ENCODE data around the gene FUT8.

DNA sequence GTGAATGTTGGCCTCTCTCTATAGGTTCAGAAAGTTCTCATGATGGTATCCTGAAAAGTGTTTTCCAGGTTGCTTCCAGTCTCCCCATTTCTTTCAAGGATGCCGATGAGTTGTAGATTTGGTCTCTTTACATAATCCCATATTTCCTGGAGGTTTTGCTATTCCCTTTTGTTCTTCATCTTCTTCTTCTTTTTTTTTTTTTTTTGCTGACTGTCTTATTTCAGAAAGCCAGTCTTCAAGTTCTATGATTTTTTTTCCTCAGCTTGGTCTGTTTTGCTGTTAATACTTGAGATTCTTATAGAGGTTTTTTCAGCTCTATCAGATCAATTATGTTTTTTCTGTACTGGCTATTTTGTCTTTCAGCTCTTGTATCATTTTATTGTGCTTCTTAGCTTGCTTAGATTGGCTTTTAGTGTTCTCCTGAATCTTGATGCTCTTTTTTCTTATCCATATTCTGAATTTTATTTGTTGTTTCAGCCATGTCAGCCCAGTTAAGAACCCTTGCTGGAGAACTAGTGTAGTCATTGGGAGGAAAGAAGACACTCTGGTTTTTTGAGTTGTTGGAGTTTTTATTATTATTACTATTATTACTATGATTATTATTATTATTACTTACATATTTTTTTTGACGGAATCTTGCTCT is 124.4 kb downstream of the FUT8 start:
- TF ChIP-seq, protein P1, sequence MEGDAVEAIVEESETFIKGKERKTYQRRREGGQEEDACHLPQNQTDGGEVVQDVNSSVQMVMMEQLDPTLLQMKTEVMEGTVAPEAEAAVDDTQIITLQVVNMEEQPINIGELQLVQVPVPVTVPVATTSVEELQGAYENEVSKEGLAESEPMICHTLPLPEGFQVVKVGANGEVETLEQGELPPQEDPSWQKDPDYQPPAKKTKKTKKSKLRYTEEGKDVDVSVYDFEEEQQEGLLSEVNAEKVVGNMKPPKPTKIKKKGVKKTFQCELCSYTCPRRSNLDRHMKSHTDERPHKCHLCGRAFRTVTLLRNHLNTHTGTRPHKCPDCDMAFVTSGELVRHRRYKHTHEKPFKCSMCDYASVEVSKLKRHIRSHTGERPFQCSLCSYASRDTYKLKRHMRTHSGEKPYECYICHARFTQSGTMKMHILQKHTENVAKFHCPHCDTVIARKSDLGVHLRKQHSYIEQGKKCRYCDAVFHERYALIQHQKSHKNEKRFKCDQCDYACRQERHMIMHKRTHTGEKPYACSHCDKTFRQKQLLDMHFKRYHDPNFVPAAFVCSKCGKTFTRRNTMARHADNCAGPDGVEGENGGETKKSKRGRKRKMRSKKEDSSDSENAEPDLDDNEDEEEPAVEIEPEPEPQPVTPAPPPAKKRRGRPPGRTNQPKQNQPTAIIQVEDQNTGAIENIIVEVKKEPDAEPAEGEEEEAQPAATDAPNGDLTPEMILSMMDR (IDR thresholded peaks at IDR 0.05), result no peak
- no peak for TF ChIP-seq POLR2A (IDR thresholded peaks at IDR 0.05)

Data from thyroid gland (tissue), 4 donors.